Suppressor macrophage treated with lipopolysaccharide for 4 hours (primary cell): ENCODE data around the gene AFAP1.

Source experiments
- DNase-seq: peaks from one replicate; pipeline ENCODE4 v3.0.0-alpha.2; 2020

Gene AFAP1

DNA sequence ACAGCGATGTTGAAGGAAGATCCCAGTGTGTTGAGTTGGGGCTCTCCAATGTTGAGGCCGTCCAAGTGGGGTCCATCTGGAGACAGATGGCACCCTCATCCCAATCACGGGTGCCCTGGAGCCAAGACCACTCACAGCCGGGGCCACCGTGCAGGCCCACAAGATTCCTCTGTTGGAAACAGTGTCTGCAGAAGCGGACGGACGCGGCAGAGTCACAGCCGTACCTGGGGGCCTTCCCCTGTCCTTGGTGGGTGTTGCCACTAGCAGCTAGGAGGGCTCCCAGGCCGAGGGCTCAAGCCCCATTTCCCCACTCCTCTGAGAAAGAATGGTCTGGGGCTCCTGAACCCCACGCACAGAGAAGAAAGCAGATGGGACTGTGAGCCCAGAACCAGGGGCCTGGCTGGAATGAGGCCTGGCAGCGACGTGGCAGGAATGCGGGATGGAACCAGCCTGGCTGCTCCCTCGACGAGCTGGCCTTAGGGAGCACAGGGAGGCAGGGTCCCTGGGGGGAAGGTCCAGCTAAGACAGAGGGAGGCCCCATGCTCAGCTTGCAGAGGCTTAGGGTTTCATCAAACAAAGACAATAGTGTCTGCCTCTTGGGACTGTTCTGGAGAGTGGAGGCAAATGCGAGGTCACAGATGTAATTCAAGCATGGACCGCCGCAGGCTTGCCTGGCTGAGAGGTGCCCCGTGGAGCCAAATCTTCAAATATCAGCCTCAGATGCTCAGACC lies 228.9 kb downstream of the AFAP1 start:
- no peak for DNase-seq

DNA sequence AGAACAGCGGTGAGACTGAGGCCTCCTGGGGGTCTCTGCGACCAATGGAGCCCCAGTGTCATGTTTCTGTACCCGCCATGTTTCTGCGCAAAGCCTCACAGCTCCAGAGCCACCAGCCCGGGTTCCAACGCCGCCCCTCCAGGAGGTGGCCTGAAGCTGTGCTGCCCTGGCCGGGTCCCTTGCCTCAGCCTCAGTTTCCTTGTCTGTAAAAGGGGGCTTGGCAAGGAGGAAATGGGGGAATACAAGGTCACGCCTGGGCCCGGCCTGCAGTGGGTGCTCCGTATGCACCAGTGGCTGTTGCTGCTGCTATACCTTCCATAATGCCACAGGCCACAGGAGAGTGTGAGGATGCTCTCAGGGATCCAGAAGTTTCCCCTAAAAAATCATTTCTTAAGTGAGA lies 229.5 kb downstream of the AFAP1 start:
- no peak for DNase-seq

DNA sequence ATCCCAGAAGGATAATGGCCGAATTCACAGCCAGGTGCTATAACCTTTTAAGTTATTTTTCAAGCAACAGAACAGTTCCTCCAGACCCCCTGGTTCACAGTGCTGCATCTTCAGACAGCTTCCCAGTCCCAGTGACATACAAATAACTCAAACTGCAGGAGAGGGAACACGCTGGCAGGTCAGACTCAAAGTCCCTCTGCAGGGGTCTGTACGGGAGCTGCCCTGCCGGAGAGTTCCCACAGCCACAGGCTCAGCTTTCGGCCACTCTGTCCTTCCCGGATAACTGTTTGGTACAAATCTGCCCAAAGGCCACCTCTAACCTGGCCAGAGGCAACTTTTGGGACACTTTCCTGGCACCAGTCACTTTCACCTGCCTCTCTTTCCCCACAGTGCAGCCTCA lies 230.2 kb downstream of the AFAP1 start:
- no peak for DNase-seq

DNA sequence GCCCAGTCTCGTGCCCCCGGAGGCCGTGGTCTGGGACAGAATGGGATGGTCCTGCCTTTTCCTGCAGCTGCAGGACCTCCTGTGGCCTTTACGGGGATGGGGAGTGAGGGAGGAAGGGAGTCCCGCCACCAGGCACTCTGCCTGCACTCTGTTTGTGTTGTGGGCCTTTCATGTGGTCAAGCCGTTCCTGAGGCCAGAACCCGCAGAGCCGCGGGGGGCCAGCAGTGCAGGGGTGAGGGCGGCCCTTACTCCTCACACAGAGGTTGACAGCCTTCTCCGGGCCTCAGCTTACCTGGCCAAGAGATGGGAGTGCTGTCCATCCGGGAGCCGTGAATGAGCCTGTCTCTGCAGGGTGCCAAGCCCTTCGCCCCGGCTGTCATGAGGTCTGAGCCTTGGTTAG lies 230.7 kb downstream of the AFAP1 start:
- DNase-seq: no peak
